ENCODE results near the gene STXBP6.
"Not testable (repeated sequence)": the region's sequence is repeated elsewhere in the genome, so short reads cannot be mapped to it uniquely, and the experiment has no call there.

- not testable (repeated sequence) for TF ChIP-seq CTCF (conservative IDR thresholded peaks at IDR 0.05; ENCODE audit: low read depth, low read length); EZH2 (IDR thresholded peaks at IDR 0.05; ENCODE audit: borderline replicate concordance, low read depth, low read length, poor library complexity, severe bottlenecking)
These were observed 276.4 kb downstream of the STXBP6 start for GRCh38 chr14:24773564-24773963.
